Activated CD4-positive, alpha-beta T cell treated with anti-CD3 and anti-CD28 coated beads for 36 hours (primary cell): ENCODE results near the gene GRAMD1B. TPM values are rescaled to one million over a fixed set of nuclear protein-coding genes. Genes with fewer than 3 reads are reported as not detected.
A peak's percentile ranks its signal among the peaks of the same experiment; 100 is the strongest.
"Not testable (repeated sequence)": the region's sequence is repeated elsewhere in the genome, so short reads cannot be mapped to it uniquely, and the experiment has no call there.

ENCODE experiments used
- ATAC-seq: fragments of 200-7000 bp; cut with Tn5 transposase; one replicate; pipeline ENCODE4 v1.10.0; 2021; ENCODE audit warnings: mild to moderate bottlenecking, moderate library complexity
- CTCF ChIA-PET: fragments of 350-600 bp; sonication (Branson Sonifier 250); formaldehyde crosslinking; loops from one replicate; lab custom pipeline; 2021; ENCODE audit warnings: antibody characterized with exemption; lab: Charles Lee
- POLR2A ChIA-PET: fragments of 350-600 bp; sonication (Branson Sonifier 250); formaldehyde crosslinking; loops from one replicate; lab custom pipeline; 2021; ENCODE audit warnings: antibody characterized with exemption, inconsistent platforms; lab: Charles Lee
- DNase-seq: peaks from one replicate; pipeline ENCODE4 v3.0.0-alpha.2; 2020
- H3K27ac Mint-ChIP-seq: one replicate; pipeline ENCODE4 v1.8.0; 2021; ENCODE audit warnings: mixed read lengths
- H3K27me3 Mint-ChIP-seq: one replicate; pipeline ENCODE4 v1.8.0; 2021; ENCODE audit warnings: mixed read lengths
- H3K36me3 Mint-ChIP-seq: one replicate; pipeline ENCODE4 v1.8.0; 2021; ENCODE audit warnings: low read depth, mixed read lengths
- H3K4me1 Mint-ChIP-seq: one replicate; pipeline ENCODE4 v1.8.0; 2021; ENCODE audit warnings: mixed read lengths
- H3K4me3 Mint-ChIP-seq: one replicate; pipeline ENCODE4 v1.8.0; 2021; ENCODE audit warnings: mild to moderate bottlenecking, moderate library complexity, mixed read lengths
- H3K9me3 Mint-ChIP-seq: one replicate; pipeline ENCODE4 v1.8.0; 2021; ENCODE audit warnings: low read depth, mixed read lengths
- intact Hi-C, 2 experiments: fragments of 100-400 bp; cut with DNase I in 1 of 2; cut with micrococcal nuclease in 1 of 2; formaldehyde crosslinking; loops; one replicate each; pipeline versions ENCODE4 v1.14.2 to v1.15.1; 2022 to 2024; cut with DNase I, micrococcal nuclease
- total RNA-seq, 2 experiments: library from RNA; stranded (reverse); gene quantifications; one replicate each; pipeline ENCODE4 v1.2.3, GENCODE V29; 2021

GRAMD1B gene
- total RNA-seq, 2 experiments from 2014 or later = 38.6 to 45.7 TPM

DNA sequence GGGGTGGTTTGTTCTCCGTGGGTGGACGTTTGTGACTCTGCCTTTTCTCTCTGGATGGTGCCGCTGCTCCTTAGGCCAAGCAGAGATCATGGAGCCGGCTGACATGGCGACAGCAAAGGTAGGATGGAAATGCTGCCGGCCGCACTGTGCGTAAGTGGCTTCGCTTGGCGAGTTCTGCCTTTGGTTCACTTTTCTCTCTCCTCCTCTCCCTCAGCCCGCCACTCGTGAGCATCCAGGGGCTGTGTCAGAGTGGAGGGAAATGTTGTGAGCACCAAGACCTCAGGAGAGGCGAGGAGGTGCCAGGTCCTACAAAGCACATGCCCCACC lies 80.5 kb downstream of the GRAMD1B start:
- ATAC-seq = no peak
- Mint-ChIP-seq H3K4me3 (no peak overlapping the region), H3K9me3 (no peaks in the 10 kb centered on the region), H3K4me1 (peaks cover 12% of the 10 kb centered on the region), H3K36me3 (peaks cover 5% of the 10 kb centered on the region), H3K27ac (no peak overlapping the region), H3K27me3 (no peaks in the 10 kb centered on the region)
- DNase-seq = no peak
- CTCF ChIA-PET = interaction anchor here (0.7 to 1.9 kb wide), 2 partner anchors 70 to 620 kb away, joined by 3 to 6 read pairs; no protein-coding TSS in a partner anchor
- intact Hi-C loops = loop anchor here in 1 of 2 experiments (5.0 kb wide), 1 partner anchor 197 kb away; no protein-coding TSS in a partner anchor
- POLR2A ChIA-PET = no interaction called here

DNA sequence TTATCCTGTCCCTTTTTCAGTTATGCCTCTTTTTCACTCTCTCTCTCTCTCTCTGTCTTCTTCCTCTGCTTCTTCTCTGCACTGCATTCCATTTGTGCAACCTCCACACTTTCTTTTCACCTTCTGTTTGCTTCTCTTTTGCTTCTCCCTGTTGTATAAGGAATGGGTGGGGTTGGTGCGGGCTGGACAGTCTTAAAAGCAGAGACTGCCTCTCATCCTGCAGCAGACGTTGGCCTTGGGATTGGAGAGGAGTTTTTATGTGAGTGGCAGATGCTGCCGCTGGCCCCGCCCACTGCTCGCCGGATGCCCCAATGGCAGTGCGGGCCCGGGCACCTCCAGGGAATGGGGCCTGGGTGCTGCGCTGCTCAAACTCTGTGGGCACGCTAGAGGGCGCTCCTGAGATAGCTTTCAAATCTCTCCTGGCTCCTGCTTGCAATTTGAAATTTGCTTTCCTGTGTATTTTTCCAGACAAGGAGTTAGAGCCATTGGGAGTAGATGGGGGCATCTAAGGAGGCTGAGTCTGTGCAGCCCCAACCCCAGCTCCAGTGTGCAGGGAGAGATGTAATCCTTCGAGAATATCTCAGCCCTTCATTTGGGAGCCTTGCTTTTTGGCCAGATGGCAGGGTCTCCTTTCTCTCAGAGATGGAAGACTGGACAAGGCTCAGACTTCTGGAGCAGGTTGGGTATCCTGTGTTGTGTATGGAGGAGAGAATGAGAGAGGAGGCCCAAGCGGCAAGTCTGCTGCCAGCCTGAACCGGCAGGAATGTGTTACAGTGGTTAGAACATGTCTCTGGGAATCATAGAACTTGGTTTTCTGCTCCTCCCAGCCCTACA lies 81.2 kb downstream of the GRAMD1B start:
- peaks cover 8% of the 10 kb centered on the region for H3K4me1 Mint-ChIP-seq

DNA sequence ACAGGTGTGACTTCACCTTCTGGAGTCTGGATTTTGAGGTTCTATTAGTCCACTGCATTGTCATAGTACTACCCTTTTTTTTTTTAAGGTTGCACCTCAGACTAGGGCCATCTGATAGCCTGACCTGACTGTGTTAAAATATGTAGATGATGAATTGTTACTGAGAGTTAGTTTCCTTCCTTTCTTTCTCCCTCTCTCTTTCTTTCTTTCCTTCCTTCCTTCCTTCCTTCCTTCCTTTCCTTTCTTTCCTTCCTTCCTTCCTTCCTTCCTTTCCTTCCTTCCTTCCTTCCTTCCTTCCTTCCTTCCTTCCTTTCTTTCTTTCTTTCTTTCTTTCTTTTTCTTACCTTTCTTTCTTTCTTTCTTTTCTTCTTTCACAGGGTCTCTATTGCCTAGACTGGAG lies 83.2 kb downstream of the GRAMD1B start:
- CTCF ChIA-PET = interaction anchor here (1.2 to 2.9 kb wide), 3 partner anchors 9 to 63 kb away, joined by 4 to 11 read pairs (median 4); no protein-coding TSS in a partner anchor
- intact Hi-C loops = loop anchor here in 1 of 2 experiments (5.0 kb wide), 1 partner anchor 194 kb away; no protein-coding TSS in a partner anchor
- H3K4me3 Mint-ChIP-seq, DNase-seq, H3K9me3 Mint-ChIP-seq, ATAC-seq, H3K27me3 Mint-ChIP-seq, POLR2A ChIA-PET, H3K27ac Mint-ChIP-seq, H3K36me3 Mint-ChIP-seq: not testable (repeated sequence)
- H3K4me1 Mint-ChIP-seq = peaks cover 17% of the 10 kb centered on the region

More for the DNA sequence above, 81.2 kb downstream of the GRAMD1B start:
- ATAC-seq (peak; percentile 99), DNase-seq (peak; percentile 89)
- intact Hi-C loops = loop anchor here (1.0 to 5.0 kb wide), 3 partner anchors 44 to 196 kb away; no protein-coding TSS in a partner anchor
- H3K27me3 Mint-ChIP-seq = no peaks in the 10 kb centered on the region
- no peak overlapping the region for H3K4me3 Mint-ChIP-seq
- ChIA-PET CTCF (interaction anchor here (0.6 to 2.9 kb wide), 8 partner anchors 8 to 505 kb away, joined by 3 to 11 read pairs (median 3); no protein-coding TSS in a partner anchor), POLR2A (no interaction called here)
- H3K27ac Mint-ChIP-seq = no peak overlapping the region
- H3K36me3 Mint-ChIP-seq = peaks cover 5% of the 10 kb centered on the region
- no peaks in the 10 kb centered on the region for H3K9me3 Mint-ChIP-seq

DNA sequence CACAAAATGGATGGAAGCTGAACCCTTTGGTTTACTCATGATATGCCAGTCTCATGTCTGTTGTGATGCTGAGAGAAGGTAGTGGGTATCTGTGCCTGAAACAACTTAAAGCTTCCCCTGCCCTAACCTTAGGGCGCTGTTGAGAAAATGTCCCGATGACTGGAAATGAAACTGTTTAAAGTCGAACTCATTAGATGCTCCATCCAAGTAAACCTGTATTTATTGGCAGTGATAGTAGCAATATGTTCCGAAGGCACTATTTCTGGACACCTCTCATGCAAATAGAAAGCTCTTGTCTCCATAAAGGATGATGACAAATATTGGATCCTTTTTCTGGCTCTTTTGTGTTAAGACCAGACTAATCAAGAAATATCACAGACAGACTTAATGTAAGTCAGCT lies 86.2 kb downstream of the GRAMD1B start:
- H3K27me3 Mint-ChIP-seq = no peaks in the 10 kb centered on the region
- peaks cover 2% of the 10 kb centered on the region for H3K9me3 Mint-ChIP-seq
- POLR2A ChIA-PET = interaction anchor here (0.6 kb wide), 1 partner anchor 34 kb away, joined by 3 read pairs; no protein-coding TSS in a partner anchor
- no peak overlapping the region for H3K27ac Mint-ChIP-seq
- DNase-seq = no peak
- no peak overlapping the region for H3K4me3 Mint-ChIP-seq
- CTCF ChIA-PET = interaction anchor here (0.9 to 1.2 kb wide), 4 partner anchors 15 to 64 kb away, joined by 3 read pairs; no protein-coding TSS in a partner anchor
- peaks cover 3% of the 10 kb centered on the region for H3K36me3 Mint-ChIP-seq
- H3K4me1 Mint-ChIP-seq = peaks cover 13% of the 10 kb centered on the region
- no peak for ATAC-seq
- intact Hi-C loops = no loop called here

DNA sequence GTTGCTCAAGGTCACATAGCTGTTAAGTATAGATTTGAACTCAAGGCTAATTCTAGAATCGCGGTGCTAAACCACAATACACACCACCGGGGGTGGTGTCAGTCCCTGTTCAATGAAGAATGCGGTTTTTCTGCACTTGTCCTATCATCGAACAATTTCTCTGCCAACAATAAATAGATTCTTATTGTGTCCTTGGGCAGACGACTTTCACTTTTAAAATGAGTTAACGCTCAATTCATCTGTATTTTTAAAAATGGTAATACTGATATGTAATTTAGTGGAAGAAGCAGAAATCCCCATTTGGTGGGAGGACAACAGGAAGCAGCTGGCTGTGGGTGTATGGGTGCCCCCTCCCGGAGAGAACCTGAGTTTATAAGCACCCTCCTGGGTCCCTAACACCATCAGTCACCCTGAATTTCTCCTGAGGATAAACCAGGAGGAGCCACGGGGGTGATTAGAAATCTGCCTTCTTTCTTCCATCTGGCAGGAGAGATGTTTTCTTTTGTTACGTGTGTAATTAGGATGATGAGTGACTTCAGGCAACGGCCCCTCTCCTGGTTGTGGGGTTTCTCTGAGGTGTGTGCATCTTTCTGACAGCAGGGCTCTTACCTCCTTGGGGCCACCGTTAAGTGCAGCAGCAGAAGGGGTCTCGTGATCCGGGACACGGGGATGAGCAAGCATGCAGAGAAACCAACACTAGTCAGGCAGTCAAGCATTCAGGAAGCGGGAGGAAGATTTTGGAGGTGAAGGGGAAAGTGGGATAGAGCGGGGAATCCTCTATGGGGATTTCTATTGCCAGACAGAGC lies 87.7 kb downstream of the GRAMD1B start:
- ChIA-PET POLR2A (no interaction called here), CTCF (interaction anchor here (0.9 to 1.2 kb wide), 2 partner anchors 20 to 58 kb away, joined by 3 read pairs; no protein-coding TSS in a partner anchor)
- H3K36me3 Mint-ChIP-seq = peaks cover 4% of the 10 kb centered on the region
- H3K4me1 Mint-ChIP-seq = peaks cover 15% of the 10 kb centered on the region
- DNase-seq (peak; percentile 17), ATAC-seq (peak; percentile 58)
- no peaks in the 10 kb centered on the region for H3K27me3 Mint-ChIP-seq
- no peak overlapping the region for H3K4me3 Mint-ChIP-seq
- H3K9me3 Mint-ChIP-seq = peaks cover 2% of the 10 kb centered on the region
- H3K27ac Mint-ChIP-seq = no peak overlapping the region
- intact Hi-C loops = no loop called here

DNA sequence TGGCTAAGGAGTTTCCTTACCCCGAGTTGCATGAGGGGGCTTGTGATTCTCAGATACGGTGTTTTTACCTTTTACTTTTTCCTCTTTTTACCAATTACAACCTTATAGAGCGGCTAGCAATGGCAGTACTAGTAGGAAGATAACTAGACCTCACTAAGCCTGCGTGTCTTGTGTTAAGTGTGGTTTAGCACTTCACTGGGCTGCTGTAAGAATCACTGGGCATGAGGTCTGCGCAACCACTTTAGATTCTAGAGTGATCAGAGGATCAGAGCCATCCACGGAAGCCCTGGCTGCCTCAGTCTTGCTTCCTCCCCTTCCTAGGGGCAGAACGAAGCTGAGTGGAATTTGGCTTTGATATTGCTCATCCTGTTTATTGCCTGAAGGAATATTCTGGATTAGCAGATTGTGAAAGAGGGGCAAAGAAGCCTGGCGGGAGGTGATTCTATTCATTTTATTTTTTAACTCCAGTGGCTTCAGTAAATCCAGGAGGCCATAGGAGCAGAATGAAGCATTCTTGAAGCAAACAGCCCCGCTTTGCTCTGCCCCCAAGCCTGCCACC lies 88.5 kb downstream of the GRAMD1B start:
- no peak overlapping the region for H3K4me3 Mint-ChIP-seq
- ATAC-seq = no peak

DNA sequence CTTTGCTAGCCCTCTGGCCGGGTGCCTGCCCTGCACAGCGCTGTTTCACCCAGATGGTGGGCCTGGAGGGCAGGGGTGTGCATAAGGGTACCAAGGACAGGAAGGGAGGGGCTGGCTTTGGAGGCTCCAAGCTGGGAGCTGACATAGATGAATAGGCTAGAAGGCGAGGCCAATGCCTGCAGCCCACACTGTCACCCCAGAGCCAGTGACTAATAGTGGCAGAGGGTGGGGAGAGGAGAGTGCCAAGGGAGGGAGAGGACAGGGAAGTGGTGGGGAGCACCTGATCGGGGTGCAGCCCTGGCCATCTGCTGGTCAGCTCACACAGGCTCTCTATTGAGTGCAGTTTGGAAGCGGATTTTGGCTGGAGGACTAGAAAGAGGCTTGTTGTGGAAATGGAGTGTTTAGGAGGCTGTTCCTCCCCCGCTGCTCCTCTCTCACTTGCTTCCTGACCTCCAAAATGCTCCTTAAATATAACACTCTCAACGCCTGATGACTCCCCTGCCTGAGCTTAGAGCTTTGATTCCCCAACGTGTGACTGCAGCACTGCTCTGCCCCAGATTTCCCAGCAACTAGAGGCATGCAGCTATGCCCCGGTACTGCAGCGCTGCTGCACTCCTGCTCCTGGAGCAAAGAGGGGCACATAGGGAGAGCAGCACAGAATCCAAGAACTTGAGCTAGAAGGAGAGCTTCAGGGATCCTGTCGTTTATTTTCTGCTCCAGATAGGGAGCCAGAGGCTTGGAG lies 89.2 kb downstream of the GRAMD1B start:
- CTCF ChIA-PET = interaction anchor here (0.6 to 0.9 kb wide), 3 partner anchors 8 to 433 kb away, joined by 3 read pairs; no protein-coding TSS in a partner anchor
- ATAC-seq = no peak
- intact Hi-C loops = no loop called here

More for the DNA sequence above, 88.5 kb downstream of the GRAMD1B start:
- peaks cover 2% of the 10 kb centered on the region for H3K9me3 Mint-ChIP-seq
- ChIA-PET CTCF (interaction anchor here (0.6 kb wide), 1 partner anchor 48 kb away, joined by 3 read pairs; no protein-coding TSS in a partner anchor), POLR2A (no interaction called here)
- H3K27ac Mint-ChIP-seq = no peak overlapping the region
- peaks cover 4% of the 10 kb centered on the region for H3K36me3 Mint-ChIP-seq
- intact Hi-C loops = no loop called here
- H3K4me1 Mint-ChIP-seq = peaks cover 15% of the 10 kb centered on the region
- DNase-seq = no peak
- no peaks in the 10 kb centered on the region for H3K27me3 Mint-ChIP-seq

DNA sequence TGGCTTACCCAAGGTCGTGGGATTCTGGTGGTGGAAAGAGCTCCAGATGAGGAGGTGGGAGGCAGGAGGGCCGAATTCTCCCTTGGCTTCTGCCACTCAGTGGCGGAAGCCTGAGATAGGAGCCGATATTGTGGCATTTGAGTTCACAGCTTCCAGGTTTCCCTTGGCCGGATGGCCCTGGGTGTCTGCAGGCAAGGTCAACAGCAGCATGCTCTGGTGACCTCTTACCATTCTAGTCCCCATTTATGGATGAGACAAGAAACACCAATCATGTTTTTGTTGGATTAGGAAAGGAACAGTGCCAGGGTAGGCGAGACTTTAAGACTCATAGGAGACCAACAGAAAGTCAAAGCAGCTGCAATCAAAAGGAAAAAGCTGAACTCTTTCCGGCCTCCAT lies 89.7 kb downstream of the GRAMD1B start:
- Mint-ChIP-seq H3K4me3 (no peak overlapping the region), H3K36me3 (peaks cover 4% of the 10 kb centered on the region), H3K27me3 (no peaks in the 10 kb centered on the region), H3K27ac (no peak overlapping the region), H3K9me3 (peaks cover 2% of the 10 kb centered on the region), H3K4me1 (peaks cover 15% of the 10 kb centered on the region)
- intact Hi-C loops = no loop called here
- no peak for ATAC-seq
- no peak for DNase-seq
- POLR2A ChIA-PET = no interaction called here
- CTCF ChIA-PET = interaction anchor here (0.6 to 0.9 kb wide), 3 partner anchors 8 to 434 kb away, joined by 3 to 4 read pairs (median 3); no protein-coding TSS in a partner anchor

More for the DNA sequence above, 89.2 kb downstream of the GRAMD1B start:
- peaks cover 2% of the 10 kb centered on the region for H3K9me3 Mint-ChIP-seq
- peaks cover 15% of the 10 kb centered on the region for H3K4me1 Mint-ChIP-seq
- peaks cover 4% of the 10 kb centered on the region for H3K36me3 Mint-ChIP-seq
- POLR2A ChIA-PET = no interaction called here
- DNase-seq = no peak
- H3K27ac Mint-ChIP-seq = no peak overlapping the region
- H3K27me3 Mint-ChIP-seq = no peaks in the 10 kb centered on the region
- H3K4me3 Mint-ChIP-seq = no peak overlapping the region

DNA sequence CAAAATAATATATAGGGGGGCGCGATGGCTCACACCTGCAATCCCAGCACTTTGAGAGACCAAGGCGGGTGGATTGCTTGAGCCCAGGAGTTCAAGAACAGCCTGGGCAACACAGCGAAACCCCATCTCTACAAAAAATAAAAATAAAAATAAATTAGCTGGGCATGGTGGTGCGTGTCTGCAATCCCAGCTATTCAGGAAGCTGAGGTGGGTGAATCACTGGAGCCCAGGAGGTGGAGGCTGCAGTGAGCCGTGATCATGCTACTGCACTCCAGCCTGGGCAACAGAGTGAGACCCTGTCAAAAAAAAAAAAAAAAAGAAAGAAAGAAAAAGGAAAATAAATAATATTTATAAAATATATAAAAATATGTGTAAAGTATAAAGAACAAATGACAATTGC lies 90.4 kb downstream of the GRAMD1B start:
- H3K36me3 Mint-ChIP-seq, DNase-seq, intact Hi-C loops, H3K27ac Mint-ChIP-seq, POLR2A ChIA-PET, H3K27me3 Mint-ChIP-seq, ATAC-seq, H3K4me3 Mint-ChIP-seq, H3K9me3 Mint-ChIP-seq: not testable (repeated sequence)
- peaks cover 15% of the 10 kb centered on the region for H3K4me1 Mint-ChIP-seq
- CTCF ChIA-PET = interaction anchor here (0.6 kb wide), 1 partner anchor 59 kb away, joined by 4 read pairs; no protein-coding TSS in a partner anchor

DNA sequence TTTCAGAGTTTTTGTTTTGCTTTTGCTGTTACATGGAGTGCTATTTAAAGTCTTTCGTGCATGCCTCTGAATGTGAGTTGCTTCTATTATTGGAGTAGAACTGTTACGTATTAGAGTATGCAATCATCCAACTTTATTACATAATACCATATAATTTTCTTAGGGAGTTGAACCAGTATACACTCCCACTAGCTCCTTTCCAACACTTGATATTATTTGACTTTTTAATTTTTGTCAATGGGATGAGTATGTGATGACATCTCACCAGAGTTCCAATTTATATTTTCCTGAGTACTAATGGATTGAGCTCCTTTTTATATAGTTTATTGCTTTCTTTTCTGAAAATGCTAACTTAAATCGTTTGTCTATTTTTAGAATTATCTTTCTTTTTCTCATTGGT lies 90.9 kb downstream of the GRAMD1B start:
- ATAC-seq = no peak
- CTCF ChIA-PET = interaction anchor here (0.8 kb wide), 1 partner anchor 114 kb away, joined by 3 read pairs; no protein-coding TSS in a partner anchor
- intact Hi-C loops = no loop called here
- no peak overlapping the region for H3K4me3 Mint-ChIP-seq
- peaks cover 2% of the 10 kb centered on the region for H3K9me3 Mint-ChIP-seq
- peaks cover 4% of the 10 kb centered on the region for H3K36me3 Mint-ChIP-seq
- H3K27ac Mint-ChIP-seq = no peak overlapping the region
- POLR2A ChIA-PET = no interaction called here
- H3K27me3 Mint-ChIP-seq = no peaks in the 10 kb centered on the region
- no peak for DNase-seq
- peaks cover 15% of the 10 kb centered on the region for H3K4me1 Mint-ChIP-seq
